Measurements from ENCODE around the gene RGS3. TPM values are rescaled to one million over a fixed set of nuclear protein-coding genes. Genes with fewer than 3 reads are reported as not detected.
"Not testable (repeated sequence)": the region's sequence is repeated elsewhere in the genome, so short reads cannot be mapped to it uniquely, and the experiment has no call there.

RGS3 gene
- total RNA-seq, 2 experiments from 2014 or later: 57.1 to 76.4 TPM

- no peak for DNase-seq
- Mint-ChIP-seq H3K27ac (no peak overlapping the region), H3K4me3 (no peak overlapping the region), H3K36me3 (no peaks in the 10 kb centered on the region), H3K4me1 (peaks cover 7% of the 10 kb centered on the region), H3K27me3 (no peaks in the 10 kb centered on the region), H3K9me3 (ENCODE audit: low read depth) (no peaks in the 10 kb centered on the region)
- ATAC-seq: no peak
- CTCF ChIA-PET: interaction anchor here (1.0 to 1.1 kb wide), 2 partner anchors 11 to 97 kb away, joined by 3 to 4 read pairs; no protein-coding TSS in a partner anchor
Measured at GRCh38 chr9:113484258-113484730, 20.8 kb downstream of the RGS3 start.

DNA sequence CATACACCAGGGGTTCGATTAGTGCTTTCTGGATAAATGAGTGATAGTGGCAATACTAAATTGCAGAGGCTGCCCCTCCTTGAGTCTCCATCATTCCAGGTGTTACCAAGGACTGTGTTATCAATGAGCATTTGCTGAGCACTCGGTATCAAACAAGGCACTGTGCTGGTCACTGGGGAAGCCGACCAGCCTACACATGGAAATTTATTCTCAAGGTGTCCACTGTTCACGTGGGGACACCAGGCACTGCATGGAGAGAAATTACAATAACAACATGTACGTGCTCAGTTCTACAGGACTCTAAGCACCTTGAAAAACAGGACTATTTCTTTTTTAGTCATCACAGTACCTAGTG, 22.2 kb downstream of the RGS3 start:
- no peak for ATAC-seq
- no peaks in the 10 kb centered on the region for H3K9me3 Mint-ChIP-seq (ENCODE audit: low read depth)
- no peaks in the 10 kb centered on the region for H3K36me3 Mint-ChIP-seq
- DNase-seq: no peak
- no peak overlapping the region for H3K27ac Mint-ChIP-seq
- H3K4me1 Mint-ChIP-seq: no peaks in the 10 kb centered on the region
- H3K4me3 Mint-ChIP-seq: no peak overlapping the region
- H3K27me3 Mint-ChIP-seq: no peaks in the 10 kb centered on the region
- CTCF ChIA-PET: no interaction called here

GRCh38 chr9:113486327-113486726, 22.8 kb downstream of the RGS3 start:
- no peaks in the 10 kb centered on the region for H3K4me1 Mint-ChIP-seq
- H3K4me3 Mint-ChIP-seq: no peak overlapping the region
- no peaks in the 10 kb centered on the region for H3K27me3 Mint-ChIP-seq
- CTCF ChIA-PET: interaction anchor here (1.2 kb wide), 1 partner anchor 169 kb away, joined by 3 read pairs; no protein-coding TSS in a partner anchor
- H3K36me3 Mint-ChIP-seq: no peaks in the 10 kb centered on the region
- no peak for DNase-seq
- no peak for ATAC-seq
- H3K27ac Mint-ChIP-seq: no peak overlapping the region
- no peaks in the 10 kb centered on the region for H3K9me3 Mint-ChIP-seq (ENCODE audit: low read depth)

DNA sequence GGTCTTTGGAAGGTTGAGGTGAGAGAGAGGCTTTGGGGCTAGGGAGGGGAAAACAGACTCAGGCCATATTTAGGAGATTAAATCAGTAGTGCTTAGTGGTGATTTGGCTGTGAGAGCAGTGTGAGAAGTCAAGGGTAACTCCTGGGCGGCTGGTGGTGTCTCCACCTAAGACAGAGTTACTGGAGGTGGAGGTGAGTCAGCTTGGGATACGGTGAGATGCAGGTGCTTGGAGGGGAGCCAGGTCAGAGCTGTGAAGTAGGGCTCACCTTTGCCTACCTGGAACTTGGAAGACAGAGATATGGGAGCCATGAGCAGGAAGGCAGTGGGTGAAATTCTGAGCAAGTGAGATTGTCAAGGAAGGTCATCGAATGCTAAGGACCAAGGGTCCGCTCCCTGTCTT, 24.5 kb downstream of the RGS3 start:
- H3K27ac Mint-ChIP-seq: no peak overlapping the region

DNA sequence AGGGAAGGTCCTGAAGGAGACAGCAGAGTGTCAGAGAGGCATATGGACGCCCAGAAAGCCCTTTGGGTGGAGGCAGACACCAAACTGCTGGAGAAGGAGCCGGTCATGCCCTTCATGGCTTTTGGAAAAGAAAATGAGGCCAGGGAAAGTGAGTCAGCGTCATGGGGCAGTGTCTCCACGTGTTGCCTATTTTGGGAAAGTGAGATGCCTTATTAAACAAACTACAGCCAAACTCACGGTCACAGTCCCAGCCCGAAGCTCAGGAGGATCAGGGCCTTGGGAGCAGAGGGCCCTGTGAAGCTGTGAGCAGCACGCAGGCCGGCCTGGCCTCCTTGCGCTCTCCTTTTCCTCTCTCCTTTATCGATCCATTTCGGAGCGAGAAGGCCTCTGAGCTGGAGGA, 25.0 kb downstream of the RGS3 start:
- Mint-ChIP-seq H3K27ac (no peak overlapping the region), H3K36me3 (no peaks in the 10 kb centered on the region), H3K27me3 (no peaks in the 10 kb centered on the region), H3K4me3 (no peak overlapping the region), H3K4me1 (no peaks in the 10 kb centered on the region), H3K9me3 (ENCODE audit: low read depth) (no peaks in the 10 kb centered on the region)
- DNase-seq (no peak), ATAC-seq (no peak)
- CTCF ChIA-PET: no interaction called here

More for the DNA sequence above, 24.5 kb downstream of the RGS3 start:
- Mint-ChIP-seq H3K27me3 (no peaks in the 10 kb centered on the region), H3K4me3 (no peak overlapping the region), H3K4me1 (no peaks in the 10 kb centered on the region), H3K36me3 (no peaks in the 10 kb centered on the region), H3K9me3 (ENCODE audit: low read depth) (no peaks in the 10 kb centered on the region)
- CTCF ChIA-PET: no interaction called here
- no peak for ATAC-seq
- DNase-seq: no peak

GRCh38 chr9:113491147-113491546, 27.6 kb downstream of the RGS3 start:
- H3K4me3 Mint-ChIP-seq; H3K9me3 Mint-ChIP-seq (ENCODE audit: low read depth); CTCF ChIA-PET; ATAC-seq; H3K4me1 Mint-ChIP-seq; H3K36me3 Mint-ChIP-seq; H3K27ac Mint-ChIP-seq; DNase-seq; H3K27me3 Mint-ChIP-seq: not testable (repeated sequence)

DNA sequence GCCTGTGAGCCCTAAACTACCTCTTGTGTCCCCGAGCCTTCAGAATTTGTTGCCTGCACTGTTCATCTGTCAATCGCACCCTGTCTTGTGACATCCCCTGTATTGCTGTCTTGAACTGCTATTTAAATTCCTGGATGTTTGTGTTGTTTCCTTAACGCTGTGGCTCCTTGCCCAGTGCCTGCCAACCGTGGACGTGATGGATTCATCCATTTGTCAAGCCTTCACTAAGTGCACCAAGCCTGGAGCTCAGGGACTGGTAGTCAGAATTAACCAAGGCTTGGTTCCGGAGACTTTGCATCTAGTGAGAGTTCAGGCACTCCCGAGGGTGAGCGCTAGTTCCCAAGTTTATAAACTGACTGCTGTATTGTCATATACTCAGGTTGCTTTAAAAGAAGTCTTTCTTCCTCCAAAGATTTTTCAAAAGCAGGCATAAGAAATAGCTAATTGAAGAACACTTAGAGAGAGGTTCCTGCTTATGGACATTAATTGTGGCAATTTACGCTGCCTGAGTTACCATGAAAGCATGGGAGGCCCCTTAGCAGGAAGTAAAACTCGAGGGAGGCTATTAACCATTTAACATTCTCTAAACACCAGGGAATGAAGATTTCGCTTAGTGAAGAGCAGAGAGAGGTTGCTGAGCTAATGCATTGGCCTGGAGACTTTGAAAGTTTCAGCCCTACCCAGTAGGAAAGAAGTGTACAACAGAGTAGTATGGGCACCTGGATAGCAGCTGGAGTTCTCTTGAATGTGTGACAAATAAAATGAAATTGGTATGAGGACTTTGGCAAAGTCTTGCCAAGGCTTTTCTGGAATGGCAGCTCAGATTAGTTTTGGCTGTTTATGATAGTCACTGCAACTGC, 29.0 kb downstream of the RGS3 start:
- DNase-seq (no peak), ATAC-seq (no peak)
- Mint-ChIP-seq H3K4me1 (no peaks in the 10 kb centered on the region), H3K4me3 (no peak overlapping the region), H3K9me3 (ENCODE audit: low read depth) (no peaks in the 10 kb centered on the region), H3K27ac (no peak overlapping the region), H3K27me3 (no peaks in the 10 kb centered on the region), H3K36me3 (no peaks in the 10 kb centered on the region)
- CTCF ChIA-PET: interaction anchor here (0.6 to 1.2 kb wide), 5 partner anchors 11 to 615 kb away, joined by 3 read pairs; no protein-coding TSS in a partner anchor

DNA sequence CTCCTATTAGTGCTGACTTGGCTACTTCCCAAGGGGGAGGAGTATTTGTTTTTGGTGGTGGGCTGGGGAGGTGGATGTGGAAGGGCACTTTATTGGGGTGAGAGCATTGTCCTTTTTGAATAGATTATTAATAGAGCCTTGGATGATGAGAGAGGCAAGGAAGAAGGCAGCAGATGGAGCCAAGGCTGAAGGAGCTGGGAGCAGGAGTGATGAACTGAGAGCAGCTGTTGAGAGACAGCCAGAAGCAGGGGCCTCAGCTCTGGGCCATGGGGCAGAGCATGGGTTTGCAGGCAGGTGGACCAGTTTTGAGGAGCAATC, 29.6 kb downstream of the RGS3 start:
- ATAC-seq: no peak
- H3K4me1 Mint-ChIP-seq: no peaks in the 10 kb centered on the region
- H3K36me3 Mint-ChIP-seq: no peaks in the 10 kb centered on the region
- CTCF ChIA-PET: interaction anchor here (0.9 to 1.2 kb wide), 4 partner anchors 10 to 614 kb away, joined by 3 read pairs; no protein-coding TSS in a partner anchor
- H3K27me3 Mint-ChIP-seq: no peaks in the 10 kb centered on the region
- no peak overlapping the region for H3K27ac Mint-ChIP-seq
- no peak overlapping the region for H3K4me3 Mint-ChIP-seq
- DNase-seq: no peak
- no peaks in the 10 kb centered on the region for H3K9me3 Mint-ChIP-seq (ENCODE audit: low read depth)

- Mint-ChIP-seq H3K36me3 (no peaks in the 10 kb centered on the region), H3K4me1 (peaks cover 4% of the 10 kb centered on the region), H3K4me3 (no peak overlapping the region), H3K27me3 (no peaks in the 10 kb centered on the region), H3K27ac (no peak overlapping the region), H3K9me3 (ENCODE audit: low read depth) (no peaks in the 10 kb centered on the region)
- CTCF ChIA-PET: interaction anchor here (0.9 to 2.2 kb wide), 6 partner anchors 11 to 86 kb away, joined by 3 to 9 read pairs (median 4); no protein-coding TSS in a partner anchor
- DNase-seq (no peak), ATAC-seq (no peak)
Measured at GRCh38 chr9:113495526-113495925, 32.0 kb downstream of the RGS3 start.

DNA sequence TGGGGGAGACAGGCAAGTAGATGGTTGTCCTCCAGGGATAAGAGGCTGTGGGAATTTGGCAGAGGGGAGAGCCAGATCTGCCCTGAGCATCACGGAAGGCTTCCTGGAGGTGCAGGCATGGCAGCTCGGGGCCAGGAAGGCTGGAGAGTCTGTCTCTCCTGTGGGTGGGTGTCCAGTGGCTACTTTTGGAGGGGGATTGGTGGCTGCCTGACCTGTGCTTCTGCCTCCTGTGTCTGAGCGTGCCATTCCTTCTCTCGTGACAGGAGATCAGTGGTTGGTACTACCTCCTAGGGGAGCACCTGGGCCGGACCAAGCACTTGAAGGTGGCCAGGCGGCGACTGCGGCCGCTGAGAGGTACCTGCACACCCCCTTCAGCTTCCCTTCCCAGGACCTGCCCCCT, 33.5 kb downstream of the RGS3 start:
- CTCF ChIA-PET: no interaction called here
- no peaks in the 10 kb centered on the region for H3K36me3 Mint-ChIP-seq

GRCh38 chr9:113499153-113499875, 35.8 kb downstream of the RGS3 start:
- no peaks in the 10 kb centered on the region for H3K36me3 Mint-ChIP-seq

More for the DNA sequence above, 33.5 kb downstream of the RGS3 start:
- Mint-ChIP-seq H3K27ac (no peak overlapping the region), H3K4me1 (peaks cover 5% of the 10 kb centered on the region), H3K27me3 (no peaks in the 10 kb centered on the region), H3K4me3 (no peak overlapping the region), H3K9me3 (ENCODE audit: low read depth) (no peaks in the 10 kb centered on the region)
- ATAC-seq (no peak), DNase-seq (no peak)

DNA sequence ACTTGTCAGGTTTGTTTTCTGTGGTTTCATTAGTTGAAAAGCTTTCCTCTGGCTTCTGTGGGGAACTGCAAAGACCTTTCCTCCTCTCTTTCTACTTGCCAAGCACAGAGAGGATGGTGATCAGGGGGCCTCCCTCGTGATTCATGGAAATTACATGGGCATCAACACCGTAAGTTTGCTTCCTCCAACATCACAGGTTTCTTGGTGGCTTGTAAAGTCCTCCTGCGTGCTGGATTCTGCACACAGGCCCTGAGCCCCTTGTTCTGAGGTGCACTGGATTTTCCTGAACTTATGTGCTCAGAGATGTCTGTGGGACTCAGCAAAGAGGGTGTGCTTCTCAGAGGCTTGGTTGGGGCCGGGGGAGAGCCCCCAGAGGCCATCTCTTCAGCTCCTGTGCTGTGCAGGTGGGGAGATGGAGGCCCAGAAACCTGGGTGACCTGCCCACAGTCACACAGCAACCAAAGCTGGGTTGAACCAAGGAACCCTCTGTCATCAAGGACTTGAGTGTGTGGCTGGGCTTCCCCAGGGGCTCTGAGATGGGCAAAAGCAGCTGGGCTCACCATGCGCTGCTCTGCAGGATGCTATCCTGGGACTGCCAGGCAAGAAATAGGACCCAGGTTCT, 36.5 kb downstream of the RGS3 start:
- Mint-ChIP-seq H3K27me3 (no peaks in the 10 kb centered on the region), H3K9me3 (ENCODE audit: low read depth) (no peaks in the 10 kb centered on the region), H3K4me3 (no peak overlapping the region), H3K4me1 (peaks cover 5% of the 10 kb centered on the region), H3K36me3 (no peaks in the 10 kb centered on the region), H3K27ac (no peak overlapping the region)
- no peak for DNase-seq
- ATAC-seq: no peak
- CTCF ChIA-PET: interaction anchor here (0.9 to 1.2 kb wide), 2 partner anchors 54 to 93 kb away, joined by 3 read pairs; no protein-coding TSS in a partner anchor

More at GRCh38 chr9:113499153-113499875, 35.8 kb downstream of the RGS3 start:
- H3K4me3 Mint-ChIP-seq: no peak overlapping the region
- no peak for DNase-seq
- CTCF ChIA-PET: interaction anchor here (0.9 to 1.2 kb wide), 3 partner anchors 9 to 94 kb away, joined by 3 to 7 read pairs (median 3); no protein-coding TSS in a partner anchor
- no peaks in the 10 kb centered on the region for H3K9me3 Mint-ChIP-seq (ENCODE audit: low read depth)
- H3K4me1 Mint-ChIP-seq: peaks cover 5% of the 10 kb centered on the region
- no peak overlapping the region for H3K27ac Mint-ChIP-seq
- ATAC-seq: no peak
- H3K27me3 Mint-ChIP-seq: no peaks in the 10 kb centered on the region

GRCh38 chr9:113501129-113501686, 37.7 kb downstream of the RGS3 start:
- H3K36me3 Mint-ChIP-seq: no peaks in the 10 kb centered on the region
- H3K4me1 Mint-ChIP-seq: peaks cover 5% of the 10 kb centered on the region
- DNase-seq (no peak), ATAC-seq (no peak)
- no peaks in the 10 kb centered on the region for H3K9me3 Mint-ChIP-seq (ENCODE audit: low read depth)
- no peak overlapping the region for H3K4me3 Mint-ChIP-seq
- H3K27me3 Mint-ChIP-seq: no peaks in the 10 kb centered on the region
- CTCF ChIA-PET: no interaction called here
- no peak overlapping the region for H3K27ac Mint-ChIP-seq

Measured in activated CD8-positive, alpha-beta memory T cell treated with anti-CD3 and anti-CD28 coated beads, Interleukin-2, amount 10 ng/mL, durations not matched to agents 7 days and 5 days (primary cell).